K562 (cell line): ENCODE data around the gene P2RX2. TPM values are rescaled to one million over a fixed set of nuclear protein-coding genes. Genes with fewer than 3 reads are reported as not detected.

Experiments
- ATAC-seq: fragments of 200-7000 bp; cut with Tn5 transposase; 3 replicates; pipeline ENCODE4 v1.9.1; 2020; ENCODE audit warnings: moderate library complexity
- BruUV-seq: library from RNA; stranded (reverse); fragments of 400-500 nt; replicated peaks from 2 replicates; lab custom pipeline; 2021; lab: Mats Ljungman, UMichigan
- CTCF ChIA-PET: fragments of 300-600 bp; formaldehyde crosslinking; extraction: SDS; loops from one replicate; lab custom pipeline; 2021; ENCODE audit warnings: low intra/inter-chr PET ratio; lab: Yijun Ruan, JAX
- POLR2A ChIA-PET: fragments of 300-600, 350-650 bp; sonication (Branson Sonifier 250); formaldehyde crosslinking; extraction: SDS; loops from one replicate; lab custom pipeline; 2021; ENCODE audit warnings: antibody characterized with exemption, inconsistent platforms; lab: Yijun Ruan, JAX
- DNase-seq, 4 experiments: peaks; one replicate each; pipeline versions ENCODE4 v3.0.0 to v3.0.0-alpha.2; 2011 to 2018; ENCODE audit warnings: low spot score in 3 of 4, mixed read lengths in 3 of 4; ENCODE audit errors: extremely low read depth in 1 of 4
- FAIRE-seq: peaks from 2 replicates; lab custom pipeline; 2011; peaks lifted over from hg19 to GRCh38; lab: Jason Lieb, UNC
- H2AFZ ChIP-seq: 2 replicates; pipeline ENCODE4 v1.6.0; 2011; ENCODE audit warnings: low read depth, low read length, control low read depth, inconsistent platforms
- H3K27ac ChIP-seq: fragments of 200-600 bp; 3 replicates; pipeline ENCODE4 v1.8.0; 2011; ENCODE audit warnings: low read depth, mild to moderate bottlenecking, control low read depth, inconsistent platforms, low read length, moderate library complexity, mixed read lengths; ENCODE audit errors: extremely low read depth
- H3K27me3 ChIP-seq, 2 experiments: fragments of 300-600 bp in 1 of 2; 2 replicates in 1 of 2; 3 replicates in 1 of 2; pipeline versions ENCODE4 v1.6.0 to v1.8.0; 2011; ENCODE audit warnings: inconsistent platforms in 2 of 2, low read length in 2 of 2, mild to moderate bottlenecking in 1 of 2, mixed read lengths in 1 of 2, moderate library complexity in 1 of 2; ENCODE audit not compliant: control insufficient read depth in 2 of 2, insufficient read depth in 2 of 2
- H3K36me3 ChIP-seq: fragments of 300-600 bp; 3 replicates; pipeline ENCODE4 v1.8.0; 2011; ENCODE audit warnings: mild to moderate bottlenecking, low read length, inconsistent platforms; ENCODE audit not compliant: control insufficient read depth, insufficient read depth
- H3K4me1 ChIP-seq, 2 experiments: fragments of 200-600 bp in 1 of 2; replicated peaks in 1 of 2; 2 replicates in 1 of 2; 3 replicates in 1 of 2; pipeline versions ENCODE4 v1.5.1 to v1.8.0; 2011; ENCODE audit warnings: inconsistent platforms in 2 of 2, low read length in 2 of 2, mild to moderate bottlenecking in 1 of 2, mixed read lengths in 1 of 2, moderate library complexity in 1 of 2; ENCODE audit not compliant: control insufficient read depth in 2 of 2, insufficient read depth in 2 of 2
- H3K4me2 ChIP-seq: 2 replicates; pipeline ENCODE4 v1.6.1; 2011; ENCODE audit warnings: low read length, control low read depth, inconsistent platforms, mixed read lengths; ENCODE audit not compliant: insufficient read depth
- H3K4me3 ChIP-seq: fragments of 200-600 bp; sonication (generic), shearing (Covaris generic); 2 replicates; pipeline ENCODE4 v1.5.1; 2016; ENCODE audit warnings: control low read depth, inconsistent platforms
- H3K79me2 ChIP-seq: fragments of 200-600 bp; 3 replicates; pipeline ENCODE4 v1.8.0; 2011; ENCODE audit warnings: low read length, inconsistent platforms; ENCODE audit not compliant: control insufficient read depth, insufficient read depth
- H3K9ac ChIP-seq, 2 experiments: 2 replicates each; pipeline versions ENCODE4 v1.6.0 to v1.6.1; 2011; ENCODE audit warnings: low read depth in 2 of 2, low read length in 2 of 2, control low read depth in 1 of 2, inconsistent platforms in 1 of 2, mild to moderate bottlenecking in 1 of 2, mixed read lengths in 1 of 2; ENCODE audit not compliant: insufficient read depth in 1 of 2
- H3K9me1 ChIP-seq: one replicate; pipeline ENCODE4 v1.6.0; 2011; ENCODE audit warnings: inconsistent platforms, mild to moderate bottlenecking, low read length, moderate library complexity; ENCODE audit not compliant: control insufficient read depth, insufficient read depth
- H3K9me3 ChIP-seq: replicated peaks from 2 replicates; pipeline ENCODE4 v1.5.1; 2011; ENCODE audit warnings: low read depth, low read length, inconsistent platforms; ENCODE audit not compliant: control insufficient read depth, insufficient read depth
- H4K20me1 ChIP-seq: replicated peaks from 2 replicates; pipeline ENCODE4 v1.6.1; 2011; ENCODE audit warnings: low read length, inconsistent platforms, mixed read lengths; ENCODE audit not compliant: control insufficient read depth, insufficient read depth
- GABPA ChIP-seq: fragments of 200-800 bp; sonication (Bioruptor generic); conservative IDR thresholded peaks from 2 replicates; pipeline ENCODE4 v1.6.1; 2016; ENCODE audit warnings: low read depth, missing genetic modification characterization, missing compliant biosample characterization
- ILK ChIP-seq: fragments of 450-650 bp; IDR thresholded peaks from 2 replicates; pipeline ENCODE4 v1.6.1; 2016; ENCODE audit warnings: missing genetic modification characterization, low read depth, mild to moderate bottlenecking, missing compliant biosample characterization, moderate library complexity, borderline replicate concordance
- NFE2L1 ChIP-seq: fragments of 450-650 bp; IDR thresholded peaks from 2 replicates; pipeline ENCODE4 v1.6.1; 2016; ENCODE audit warnings: missing genetic modification characterization, low read depth, mild to moderate bottlenecking, missing compliant biosample characterization, moderate library complexity, borderline replicate concordance
- RFX1 ChIP-seq: fragments of 450-650 bp; IDR thresholded peaks from 2 replicates; pipeline ENCODE4 v1.6.1; 2016; ENCODE audit warnings: mild to moderate bottlenecking, moderate library complexity
- SP1 ChIP-seq: sonication (generic); formaldehyde crosslinking; IDR thresholded peaks from 2 replicates; pipeline ENCODE4 v1.8.1; 2022; ENCODE audit warnings: mild to moderate bottlenecking, missing genetic modification reagents
- TCF7L2 ChIP-seq: fragments of 150-350 bp; IDR thresholded peaks from 2 replicates; pipeline ENCODE4 v1.6.1; 2016; ENCODE audit warnings: low read depth, mild to moderate bottlenecking, low read length, moderate library complexity
- TFE3 ChIP-seq: fragments of 450-650 bp; formaldehyde crosslinking; IDR thresholded peaks from 2 replicates; pipeline ENCODE4 v1.4.0; 2020; ENCODE audit warnings: mild to moderate bottlenecking, mixed read lengths
- ZBTB17 ChIP-seq: fragments of 450-650 bp; formaldehyde crosslinking; IDR thresholded peaks from 2 replicates; pipeline ENCODE4 v1.4.0; 2020; ENCODE audit warnings: mild to moderate bottlenecking
- ZNF77 ChIP-seq: fragments of 250-450 bp; sonication (Bioruptor Pico); IDR thresholded peaks from 2 replicates; pipeline ENCODE4 v1.5.0; 2020
- ZNF778 ChIP-seq: fragments of 450-650 bp; formaldehyde crosslinking; IDR thresholded peaks from 2 replicates; pipeline ENCODE4 v1.4.0; 2020; ENCODE audit warnings: mild to moderate bottlenecking, moderate library complexity
- WGBS: fragments of 100-300 bp; shearing (Covaris generic); methylation state at CpG from one replicate; pipeline ENCODE4 v1.1.6; 2016; ENCODE audit warnings: low coverage, mixed read lengths; ENCODE audit not compliant: insufficient coverage; ENCODE audit errors: missing lambda C conversion rate; 5-methylcytosine and 5-hydroxymethylcytosine counted together
- in situ Hi-C: fragments of 300-500 bp; cut with MboI; formaldehyde crosslinking; loops from 4 replicates; pipeline ENCODE4 v1.15.0; 2018; ENCODE audit warnings: inconsistent platforms, mixed read lengths
- intact Hi-C: fragments of 100-400 bp; cut with micrococcal nuclease; formaldehyde crosslinking; loops from 2 replicates; pipeline ENCODE4 v1.14.2; 2022
- polyA plus RNA-seq, 8 experiments: library from polyadenylated mRNA; depleted of rRNA in 4 of 8; stranded (reverse) in 5 of 8; unstranded in 3 of 8; fragments of >200 nt; fragmentation: Nextera tagmentation in 2 of 8; fragmentation: Illumina TruSeq in 1 of 8; extraction: Ambion mirVana in 2 of 8; extraction: Trizol in 1 of 8; gene quantifications; 2 replicates each; pipeline versions ENCODE4 v1.2.1 to v1.2.3, GENCODE V29; 2011 to 2014; ENCODE audit warnings: inconsistent platforms in 1 of 8, missing spikeins in 1 of 8
- total RNA-seq, 7 experiments: library from RNA; depleted of rRNA in 6 of 7; stranded (reverse); fragments of >200 nt in 6 of 7; fragmentation: Illumina TruSeq in 2 of 7; extraction: Trizol in 2 of 7; gene quantifications; 2 replicates each; pipeline versions ENCODE4 v1.2.1 to v1.2.3, GENCODE V29; 2011 to 2021; ENCODE audit warnings: low replicate concordance in 1 of 7
- TF ChIP-seq, protein P1 (sequence below): sonication (generic); formaldehyde crosslinking; IDR thresholded peaks from 2 replicates; pipeline ENCODE4 v1.8.1; 2023; ENCODE audit warnings: mild to moderate bottlenecking, missing genetic modification reagents

Gene P2RX2
- total and polyA plus RNA-seq, 9 of the 15 experiments (the other 6 are each of a cell fraction or from before 2014, with no cell fraction given), result not detected

DNA sequence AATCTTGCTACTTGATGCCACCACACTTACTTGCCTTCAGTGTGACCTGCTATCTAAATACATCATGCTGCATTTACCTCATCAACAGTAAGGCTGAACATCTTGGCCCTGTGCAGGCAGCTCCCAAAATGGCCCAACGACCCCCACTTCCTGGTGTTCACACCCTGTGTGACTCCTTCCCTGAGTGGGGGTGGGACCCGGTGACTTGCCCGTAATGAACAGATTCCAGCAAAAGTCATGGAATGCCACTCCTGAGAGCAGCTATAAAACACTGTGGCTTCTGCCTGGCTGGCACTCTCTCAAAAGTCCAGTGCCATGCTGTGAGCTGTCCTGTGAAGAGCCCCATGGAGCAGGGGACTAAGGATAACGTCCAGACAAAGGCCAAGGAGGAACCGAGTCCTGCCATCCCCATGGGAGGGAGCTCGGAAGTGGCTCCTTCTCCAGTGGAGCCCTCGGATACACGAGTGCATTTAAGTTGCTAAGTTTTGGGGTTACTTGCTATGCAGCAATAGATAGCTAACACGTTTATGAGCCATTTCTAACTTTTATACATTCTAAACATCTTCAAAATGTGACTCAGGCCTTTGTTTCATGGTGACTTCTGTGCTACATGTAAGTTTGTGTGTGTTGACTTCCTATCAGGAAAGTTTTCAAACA lies 33.0 kb downstream of the P2RX2 start (continued):
- TF ChIP-seq ZNF778 (CRISPR knock-in tag) (no peak), NFE2L1 (no peak), TCF7L2 (no peak), RFX1 (no peak), ZNF77 (CRISPR knock-in tag) (no peak)
- TF ChIP-seq, protein P1, sequence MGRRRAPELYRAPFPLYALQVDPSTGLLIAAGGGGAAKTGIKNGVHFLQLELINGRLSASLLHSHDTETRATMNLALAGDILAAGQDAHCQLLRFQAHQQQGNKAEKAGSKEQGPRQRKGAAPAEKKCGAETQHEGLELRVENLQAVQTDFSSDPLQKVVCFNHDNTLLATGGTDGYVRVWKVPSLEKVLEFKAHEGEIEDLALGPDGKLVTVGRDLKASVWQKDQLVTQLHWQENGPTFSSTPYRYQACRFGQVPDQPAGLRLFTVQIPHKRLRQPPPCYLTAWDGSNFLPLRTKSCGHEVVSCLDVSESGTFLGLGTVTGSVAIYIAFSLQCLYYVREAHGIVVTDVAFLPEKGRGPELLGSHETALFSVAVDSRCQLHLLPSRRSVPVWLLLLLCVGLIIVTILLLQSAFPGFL, result no peak

DNA sequence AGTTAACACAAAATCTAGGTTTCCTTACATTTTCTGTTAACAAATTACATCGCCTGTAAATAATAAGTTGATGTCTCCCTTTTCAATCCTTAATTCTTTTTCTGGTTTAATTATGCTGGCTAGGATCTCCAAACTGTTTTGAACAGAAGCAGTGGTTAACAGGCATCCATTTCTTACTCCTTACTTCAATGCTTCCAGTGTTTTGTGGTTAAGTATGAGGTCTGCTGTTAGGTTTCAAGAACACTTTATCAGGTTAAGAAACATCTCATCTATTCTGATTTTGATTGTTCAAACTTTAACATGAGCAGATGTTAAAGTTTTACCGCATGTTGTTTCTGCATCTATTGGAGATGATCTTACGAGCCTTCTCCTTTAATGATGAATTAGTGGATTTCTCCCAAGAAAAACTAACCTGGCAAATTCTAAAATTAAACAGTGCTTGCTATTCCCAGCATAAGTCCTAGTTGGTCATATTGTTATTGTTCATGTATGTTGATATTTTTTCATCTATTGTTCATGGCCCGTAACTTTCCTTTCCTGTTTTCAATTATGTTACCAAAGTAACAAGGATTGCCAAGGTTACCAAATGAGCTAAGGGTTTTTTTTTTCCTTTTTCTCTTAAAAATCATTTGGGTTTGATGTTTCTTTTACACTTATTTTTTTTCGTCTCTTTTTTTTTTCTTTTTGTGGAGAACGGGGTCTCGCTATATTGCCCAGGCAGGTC lies 35.2 kb downstream of the P2RX2 start:
- no peaks in the 10 kb centered on the region for H3K4me1 ChIP-seq
- intact Hi-C loops (no loop called here), in situ Hi-C loops (no loop called here)
- ChIA-PET CTCF (no interaction called here), POLR2A (no interaction called here)
- H3K9ac ChIP-seq, result no peak overlapping the region
- TF ChIP-seq SP1, result no peak
- TF ChIP-seq TFE3 (CRISPR knock-in tag), result no peak
- no peak for TF ChIP-seq ZBTB17 (CRISPR knock-in tag)
- TF ChIP-seq GABPA, result no peak
- no peak for TF ChIP-seq ILK
- no peak overlapping the region for H3K4me2 ChIP-seq
- no peak overlapping the region for H2AFZ ChIP-seq
- peaks cover 99% of the 10 kb centered on the region for H3K36me3 ChIP-seq
- ATAC-seq (no peak), DNase-seq (no peak), FAIRE-seq (no peak)
- H3K79me2 ChIP-seq, result no peaks in the 10 kb centered on the region
- no TSS peak for BruUV-seq
- no peak overlapping the region for H3K4me3 ChIP-seq
- no peaks in the 10 kb centered on the region for H3K9me3 ChIP-seq
- H3K27me3 ChIP-seq, result no peaks in the 10 kb centered on the region
- WGBS, result 95% methylated on average over 5 of the region's 7 CpGs
- no peaks in the 10 kb centered on the region for H3K9me1 ChIP-seq
- no peak overlapping the region for H3K27ac ChIP-seq
- H4K20me1 ChIP-seq, result no peaks in the 10 kb centered on the region; the same call in 1 of the 2 replicates
